SK-N-SH (cell line): Measurements from ENCODE around the gene SPOP. TPM values are rescaled to one million over a fixed set of nuclear protein-coding genes. Genes with fewer than 3 reads are reported as not detected.

Source experiments
- CTCF ChIA-PET: fragments of 300-600, 350-600 bp; formaldehyde crosslinking; extraction: SDS; loops from one replicate; lab custom pipeline; 2021; lab: Yijun Ruan, JAX
- POLR2A ChIA-PET: fragments of 350-600 bp; sonication (Branson Sonifier 250); formaldehyde crosslinking; extraction: SDS; loops from one replicate; lab custom pipeline; 2020; ENCODE audit warnings: antibody characterized with exemption, inconsistent platforms; lab: Yijun Ruan, JAX
- DNase-seq: peaks from one replicate; pipeline ENCODE4 v3.0.0; 2012
- H2AFZ ChIP-seq: fragments of 200-600 bp; sonication (generic); 2 replicates; pipeline ENCODE4 v1.8.1; 2016; ENCODE audit warnings: antibody characterized with exemption, mild to moderate bottlenecking, low read depth
- H3F3A ChIP-seq: fragments of 200-600 bp; sonication (generic); replicated peaks from 2 replicates; pipeline ENCODE3; 2016; ENCODE audit warnings: antibody characterized with exemption, mild to moderate bottlenecking; ENCODE audit not compliant: insufficient read depth
- H3K27ac ChIP-seq, 2 experiments: fragments of 200-500 bp in 1 of 2; fragments of 200-600 bp in 1 of 2; sonication (Bioruptor generic) in 1 of 2; sonication (generic), shearing (Covaris generic) in 1 of 2; 2 replicates each; pipeline versions ENCODE4 v1.5.1 to v1.6.1; 2014 to 2016; ENCODE audit warnings: low read depth in 2 of 2, inconsistent platforms in 1 of 2, low read length in 1 of 2, mild to moderate bottlenecking in 1 of 2, mixed read lengths in 1 of 2
- H3K27me3 ChIP-seq: fragments of 200-600 bp; sonication (generic), shearing (Covaris generic); 2 replicates; pipeline ENCODE4 v1.6.1; 2016; ENCODE audit warnings: mixed run types; ENCODE audit not compliant: insufficient read depth
- H3K36me3 ChIP-seq, 2 experiments: fragments of 200-500 bp in 1 of 2; fragments of 200-600 bp in 1 of 2; sonication (Bioruptor generic) in 1 of 2; sonication (generic) in 1 of 2; replicated peaks in 1 of 2; 2 replicates each; pipeline versions ENCODE3 to v1.5.1; 2014 to 2016; ENCODE audit warnings: low read length in 1 of 2, mild to moderate bottlenecking in 1 of 2; ENCODE audit not compliant: insufficient read depth in 2 of 2, control insufficient read depth in 1 of 2
- H3K4me1 ChIP-seq, 2 experiments: fragments of 200-500 bp in 1 of 2; fragments of 200-600 bp in 1 of 2; sonication (Bioruptor generic) in 1 of 2; sonication (generic), shearing (Covaris generic) in 1 of 2; 2 replicates each; pipeline versions ENCODE4 v1.5.1 to v1.6.1; 2014 to 2016; ENCODE audit warnings: low read depth in 1 of 2, low read length in 1 of 2, mixed run types in 1 of 2; ENCODE audit not compliant: insufficient read depth in 2 of 2, control insufficient read depth in 1 of 2
- H3K4me2 ChIP-seq: fragments of 200-600 bp; sonication (generic), shearing (Covaris generic); 2 replicates; pipeline ENCODE4 v1.6.1; 2017; ENCODE audit warnings: mixed run types
- H3K4me3 ChIP-seq, 2 experiments: fragments of 200-500 bp in 1 of 2; fragments of 200-600 bp in 1 of 2; sonication (Bioruptor generic) in 1 of 2; sonication (generic), shearing (Covaris generic) in 1 of 2; 2 replicates each; pipeline versions ENCODE4 v1.5.1 to v1.8.1; 2014 to 2016; ENCODE audit warnings: low read depth in 2 of 2, inconsistent platforms in 1 of 2, low read length in 1 of 2, mild to moderate bottlenecking in 1 of 2, mixed read lengths in 1 of 2, moderate library complexity in 1 of 2
- H3K79me2 ChIP-seq: fragments of 200-600 bp; sonication (generic); 2 replicates; pipeline ENCODE4 v1.8.1; 2017; ENCODE audit warnings: mild to moderate bottlenecking; ENCODE audit not compliant: insufficient read depth
- H3K9ac ChIP-seq: fragments of 200-600 bp; sonication (generic); 2 replicates; pipeline ENCODE4 v1.6.1; 2017; ENCODE audit warnings: mixed run types
- H3K9me2 ChIP-seq: fragments of 200-600 bp; sonication (generic); 2 replicates; pipeline ENCODE4 v1.6.1; 2017; ENCODE audit warnings: mixed run types
- H3K9me3 ChIP-seq: fragments of 200-600 bp; sonication (generic); 2 replicates; pipeline ENCODE4 v1.6.1; 2017; ENCODE audit warnings: mixed run types, mild to moderate bottlenecking, moderate library complexity
- H4K20me1 ChIP-seq: fragments of 200-600 bp; sonication (generic); 2 replicates; pipeline ENCODE4 v1.6.1; 2017; ENCODE audit warnings: mild to moderate bottlenecking, mixed run types; ENCODE audit not compliant: insufficient read depth
- EP300 ChIP-seq, 2 experiments: IDR thresholded peaks; 2 replicates each; pipeline versions ENCODE4 v1.4.0 to v1.6.1; 2012; ENCODE audit warnings: borderline replicate concordance in 1 of 2, low read depth in 1 of 2, low read length in 1 of 2
- FOSL2 ChIP-seq: IDR thresholded peaks from 2 replicates; pipeline ENCODE4 v1.4.0; 2012; ENCODE audit warnings: low read depth, mild to moderate bottlenecking, moderate library complexity, borderline replicate concordance
- FOXM1 ChIP-seq: IDR thresholded peaks from 2 replicates; pipeline ENCODE4 v1.4.0; 2012; ENCODE audit warnings: low read depth, mild to moderate bottlenecking
- GATA2 ChIP-seq: sonication (generic); formaldehyde crosslinking; IDR thresholded peaks from 2 replicates; pipeline ENCODE4 v1.5.0; 2020; ENCODE audit warnings: mild to moderate bottlenecking, missing genetic modification reagents
- NRF1 ChIP-seq: IDR thresholded peaks from 2 replicates; pipeline ENCODE4 v1.6.1; 2012; ENCODE audit warnings: low read depth, mild to moderate bottlenecking, low read length
- RAD21 ChIP-seq: IDR thresholded peaks from 2 replicates; pipeline ENCODE4 v1.6.1; 2012; ENCODE audit warnings: mild to moderate bottlenecking, low read length
- REST ChIP-seq: IDR thresholded peaks from 2 replicates; pipeline ENCODE4 v1.6.1; 2012; ENCODE audit warnings: mild to moderate bottlenecking, low read depth, low read length, moderate library complexity
- RFX5 ChIP-seq: IDR thresholded peaks from 2 replicates; pipeline ENCODE4 v1.6.1; 2012; ENCODE audit warnings: mild to moderate bottlenecking, improper control_type of control experiment, low read length
- RXRA ChIP-seq: IDR thresholded peaks from 2 replicates; pipeline ENCODE4 v1.4.0; 2012; ENCODE audit warnings: low read depth, mild to moderate bottlenecking, borderline replicate concordance
- SMC3 ChIP-seq: IDR thresholded peaks from 2 replicates; pipeline ENCODE4 v1.6.1; 2012; ENCODE audit warnings: low read depth, low read length, improper control_type of control experiment
- YY1 ChIP-seq: IDR thresholded peaks from 2 replicates; pipeline ENCODE4 v1.4.0; 2012; ENCODE audit warnings: low read depth, mild to moderate bottlenecking
- WGBS: methylation state at CpG from one replicate; pipeline ENCODE4 v1.1.6; 2017; ENCODE audit warnings: low lambda C conversion rate; 5-methylcytosine and 5-hydroxymethylcytosine counted together
- polyA plus RNA-seq, 3 experiments: library from polyadenylated mRNA; depleted of rRNA; stranded (reverse); fragments of >200 nt; gene quantifications; 2 replicates each; pipeline ENCODE4 v1.2.3, GENCODE V29; 2012
- TF ChIP-seq, protein P1 (sequence below): fragments of 200-600 bp; sonication (generic); IDR thresholded peaks from 2 replicates; pipeline ENCODE4 v1.6.1; 2017; ENCODE audit warnings: antibody characterized with exemption, mild to moderate bottlenecking, moderate library complexity

Gene SPOP
- polyA plus RNA-seq, 1 of the 3 experiments (the other 2 are of a cell fraction) = 54.0 TPM

- Histone ChIP-seq H3K4me1 (peaks cover 0 to 5% of the 10 kb centered on the region in 2 experiments; a peak in 1 of 4 replicates), H3K27me3 (peaks cover 28% of the 10 kb centered on the region), H3K4me2 (no peak overlapping the region), H3K9ac (no peak overlapping the region), H4K20me1 (no peaks in the 10 kb centered on the region), H3K4me3 (peak overlapping the region in 1 of 2 experiments; percentile 16; a peak in 1 of 4 replicates), H3K9me2 (no peaks in the 10 kb centered on the region), H3F3A (no peaks in the 10 kb centered on the region), H3K27ac (no peak overlapping the region), H3K36me3 (no peaks in the 10 kb centered on the region), H3K9me3 (no peaks in the 10 kb centered on the region), H2AFZ (no peak overlapping the region), H3K79me2 (no peaks in the 10 kb centered on the region)
- CTCF ChIA-PET = interaction anchor here (0.7 to 48.9 kb wide), 53 partner anchors 9 to 530 kb away, joined by 3 to 2107 read pairs (median 7); partner anchors contain the start of genes NGFR, NXPH3, PHB1 and SLC35B1
- DNase-seq = peak; percentile 81
- 7% methylated on average over 9 of the region's 9 CpGs for WGBS
- POLR2A ChIA-PET = interaction anchor here (0.9 to 1.0 kb wide), 3 partner anchors 42 to 158 kb away, joined by 3 read pairs; no protein-coding TSS in a partner anchor
- TF ChIP-seq, protein P1, sequence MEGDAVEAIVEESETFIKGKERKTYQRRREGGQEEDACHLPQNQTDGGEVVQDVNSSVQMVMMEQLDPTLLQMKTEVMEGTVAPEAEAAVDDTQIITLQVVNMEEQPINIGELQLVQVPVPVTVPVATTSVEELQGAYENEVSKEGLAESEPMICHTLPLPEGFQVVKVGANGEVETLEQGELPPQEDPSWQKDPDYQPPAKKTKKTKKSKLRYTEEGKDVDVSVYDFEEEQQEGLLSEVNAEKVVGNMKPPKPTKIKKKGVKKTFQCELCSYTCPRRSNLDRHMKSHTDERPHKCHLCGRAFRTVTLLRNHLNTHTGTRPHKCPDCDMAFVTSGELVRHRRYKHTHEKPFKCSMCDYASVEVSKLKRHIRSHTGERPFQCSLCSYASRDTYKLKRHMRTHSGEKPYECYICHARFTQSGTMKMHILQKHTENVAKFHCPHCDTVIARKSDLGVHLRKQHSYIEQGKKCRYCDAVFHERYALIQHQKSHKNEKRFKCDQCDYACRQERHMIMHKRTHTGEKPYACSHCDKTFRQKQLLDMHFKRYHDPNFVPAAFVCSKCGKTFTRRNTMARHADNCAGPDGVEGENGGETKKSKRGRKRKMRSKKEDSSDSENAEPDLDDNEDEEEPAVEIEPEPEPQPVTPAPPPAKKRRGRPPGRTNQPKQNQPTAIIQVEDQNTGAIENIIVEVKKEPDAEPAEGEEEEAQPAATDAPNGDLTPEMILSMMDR = peak; percentile 81
- no peak for TF ChIP-seq REST
- TF ChIP-seq EP300 (IDR thresholded peaks at IDR 0.05; ENCODE audit: borderline replicate concordance in 1 of 2, low read depth in 1 of 2, low read length in 1 of 2) = no peak
- TF ChIP-seq FOSL2 = no peak
- TF ChIP-seq GATA2 = no peak
- peak; percentile 77 for TF ChIP-seq RAD21
- no peak for TF ChIP-seq RFX5
- no peak for TF ChIP-seq NRF1
- TF ChIP-seq FOXM1 = no peak
- no peak for TF ChIP-seq YY1
- TF ChIP-seq SMC3 = peak; percentile 58
- no peak for TF ChIP-seq RXRA
These were observed 120.4 kb downstream of the SPOP start for GRCh38 chr17:49557312-49558024.
